ENCODE results near the gene LRIT2.

- TF ChIP-seq CTCF (IDR thresholded peaks at IDR 0.05) (no peak), POLR2AphosphoS5 (IDR thresholded peaks at IDR 0.05) (no peak), POLR2A (IDR thresholded peaks at IDR 0.05) (no peak)
These were observed 29.5 kb upstream of the LRIT2 start for GRCh38 chr10:84254552-84255478.

Measured in prostate gland (tissue), 2 donors.